Ramos (cell line): ENCODE measurements around the gene TMEM150B.
"Not testable (repeated sequence)": the region's sequence is repeated elsewhere in the genome, so short reads cannot be mapped to it uniquely, and the experiment has no call there.

Experiments used
- in situ Hi-C: fragments of 300-500 bp; cut with MboI; formaldehyde crosslinking; loops from one replicate; pipeline ENCODE4 v1.14.3; 2022; ENCODE audit warnings: low sequenced_read_pairs; ENCODE audit not compliant: unreplicated experiment

Gene TMEM150B

DNA sequence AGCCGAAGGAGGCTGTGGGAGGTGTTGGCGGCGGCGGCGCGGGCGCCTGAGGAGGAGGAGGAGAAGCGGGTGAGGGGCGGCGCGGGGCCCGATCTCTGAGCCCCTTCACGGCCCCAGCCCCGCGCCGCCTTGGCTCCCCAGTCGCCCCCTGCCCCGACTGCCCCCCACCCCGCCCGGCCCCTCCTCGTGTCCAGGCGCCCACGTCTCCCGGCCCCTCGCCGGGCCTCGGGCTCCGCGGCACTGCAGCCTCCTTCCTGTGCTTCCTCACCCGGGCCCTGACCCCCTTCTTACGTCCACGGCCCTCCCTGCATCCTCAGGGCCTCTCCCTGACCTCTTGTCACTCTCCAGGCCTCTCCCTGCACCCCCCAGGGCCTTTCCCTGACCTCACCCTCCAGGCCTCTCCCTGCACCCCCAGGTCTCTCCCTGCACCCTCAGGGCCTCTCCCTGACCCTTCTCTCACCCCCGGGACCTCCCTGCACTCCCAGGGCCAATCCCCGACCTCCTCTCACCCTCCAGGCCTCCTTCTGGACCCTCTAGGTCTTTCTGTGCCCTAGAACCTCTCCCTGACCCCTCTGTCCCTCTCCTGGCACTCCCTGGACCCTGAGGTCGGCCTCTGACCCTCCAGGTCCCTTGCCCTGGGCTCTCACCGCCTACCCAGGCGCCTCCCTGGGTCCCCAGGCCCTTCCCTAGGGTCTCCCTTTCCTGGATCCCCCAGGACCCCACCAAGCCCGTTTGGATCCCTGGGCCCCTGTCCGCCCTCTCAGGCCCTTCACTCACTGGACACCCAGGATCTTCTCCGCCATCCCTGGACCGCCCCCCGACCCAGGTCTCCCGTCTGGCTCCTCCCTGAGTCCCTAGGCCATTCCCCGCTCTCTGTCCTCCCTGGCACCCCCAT, 15.0 kb upstream of the TMEM150B start:
- in situ Hi-C loops, result no loop called here

DNA sequence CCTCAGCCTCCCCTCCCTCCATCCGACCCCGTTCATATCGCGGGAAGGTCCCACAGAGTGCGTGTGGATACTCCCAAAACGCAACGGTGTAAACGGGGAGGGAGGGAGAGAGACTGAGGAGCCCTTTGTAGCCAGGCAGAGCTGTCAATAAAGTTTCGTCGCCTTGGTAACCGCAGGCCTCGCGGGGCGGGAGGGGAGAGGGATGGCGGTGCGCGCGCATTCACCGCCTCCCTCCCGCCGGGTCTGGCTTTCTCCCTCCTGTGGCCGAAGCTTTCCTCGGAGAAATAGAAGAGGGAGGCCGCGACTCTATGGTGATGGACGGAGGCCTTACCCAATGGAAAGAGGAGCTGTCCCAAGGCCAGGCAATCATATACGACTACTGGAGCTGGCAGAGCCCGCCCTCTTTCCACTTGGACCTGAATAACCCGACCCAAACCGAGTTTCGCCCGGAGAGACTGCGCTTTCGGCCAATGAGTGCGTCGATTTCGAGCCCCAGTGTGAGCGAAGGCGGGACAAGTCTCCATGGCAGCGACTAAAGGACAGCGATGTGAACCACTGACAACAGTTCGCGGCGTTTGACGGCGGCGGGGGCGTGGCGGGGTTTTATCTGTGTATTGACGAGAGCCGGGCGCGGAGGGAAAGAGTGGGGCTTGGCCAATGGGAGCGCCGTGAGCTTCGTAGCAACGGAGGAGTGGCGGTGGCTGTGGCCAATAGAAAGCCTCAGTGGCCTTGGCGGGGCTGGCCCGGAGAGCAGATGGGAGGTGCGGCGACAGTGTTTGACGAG, 14.2 kb upstream of the TMEM150B start, which contains the start of gene KMT5C:
TSS of gene KMT5C (plus strand) at position 772 of the 784 bp plus-strand sequence. CDS start 2,061 bp downstream, outside the sequence.
- in situ Hi-C loops, result no loop called here

DNA sequence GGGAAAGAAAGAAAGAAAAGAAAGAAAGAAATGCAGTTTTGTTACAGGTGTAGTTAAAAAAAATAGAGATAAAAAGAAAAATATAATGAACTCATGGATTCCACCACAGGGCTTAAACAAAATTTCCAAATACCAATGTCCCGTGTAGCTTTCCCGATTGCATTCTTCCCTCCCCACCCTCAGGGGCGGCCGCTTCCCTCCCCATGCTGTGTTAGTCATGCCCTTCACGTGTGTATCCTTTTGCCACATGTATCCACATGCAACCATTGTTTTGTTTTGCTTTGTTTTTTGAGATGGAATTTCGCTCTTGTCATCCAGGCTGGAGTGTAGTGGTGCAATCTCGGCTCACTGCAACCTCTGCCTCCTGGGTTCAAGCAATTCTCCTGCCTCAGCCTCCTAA, 11.0 kb upstream of the TMEM150B start:
- in situ Hi-C loops, result no loop called here

DNA sequence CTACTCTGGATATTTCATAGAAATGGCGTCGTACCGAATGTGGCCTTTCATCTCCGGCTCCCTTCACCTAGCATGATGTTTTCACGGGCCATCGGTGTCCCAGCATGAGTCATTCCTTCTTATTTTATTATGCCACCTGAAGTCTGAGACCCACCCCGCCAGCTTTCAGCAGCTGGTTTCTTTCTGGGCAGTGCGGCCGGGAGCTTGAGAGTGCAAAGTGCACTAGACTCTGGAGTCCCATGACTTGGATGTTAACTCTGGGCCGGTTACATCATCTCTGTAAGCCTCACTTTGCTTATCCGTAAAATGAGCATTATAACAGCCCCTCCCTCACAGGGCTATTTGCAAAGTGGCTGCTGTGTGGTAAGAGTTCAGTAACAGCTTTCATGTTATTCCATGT, 8.7 kb upstream of the TMEM150B start:
- in situ Hi-C loops, result no loop called here

DNA sequence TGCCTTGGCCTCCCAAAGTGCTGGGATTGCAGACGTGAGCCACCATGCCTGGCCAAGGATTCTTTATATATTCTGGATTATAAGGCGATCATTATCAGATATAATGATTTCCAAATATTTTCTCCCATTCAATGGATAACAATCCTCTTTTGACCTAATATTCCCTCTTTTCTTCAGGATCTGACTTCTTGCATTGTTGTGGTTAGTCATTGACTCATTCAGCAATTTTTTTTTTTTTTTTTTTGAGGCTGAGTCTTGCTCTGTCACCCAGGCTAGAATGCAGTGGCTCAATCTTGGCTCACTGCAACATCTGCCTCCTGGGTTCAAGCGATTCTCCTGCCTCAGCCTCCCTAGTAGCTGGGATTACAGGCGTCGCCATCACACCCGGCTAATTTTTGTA, 4.7 kb upstream of the TMEM150B start:
- in situ Hi-C loops, result not testable (repeated sequence)

DNA sequence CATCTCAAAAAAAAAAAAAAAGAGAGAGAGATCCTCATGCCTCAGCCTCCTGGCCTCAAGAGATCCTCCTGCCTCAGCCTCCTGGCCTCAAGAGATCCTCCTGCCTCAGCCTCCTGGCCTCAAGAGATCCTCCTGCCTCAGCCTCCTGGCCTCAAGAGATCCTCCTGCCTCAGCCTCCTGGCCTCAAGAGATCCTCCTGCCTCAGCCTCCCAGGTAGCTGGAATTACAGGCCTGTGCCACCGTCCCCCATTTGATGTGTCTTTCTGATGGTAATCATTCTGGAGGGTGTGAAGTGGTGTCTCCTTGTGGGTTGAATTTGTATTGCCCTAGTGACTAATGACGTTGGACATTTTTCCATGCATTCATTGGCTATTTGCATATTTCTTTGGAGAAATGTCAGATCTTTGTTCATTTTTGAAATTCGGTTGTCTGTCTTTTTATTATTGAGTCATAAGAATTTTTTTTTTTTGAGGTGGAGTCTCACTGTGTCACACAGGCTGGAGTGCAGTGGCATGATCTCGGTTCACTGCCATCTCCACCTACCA, 3.7 kb upstream of the TMEM150B start:
- in situ Hi-C loops, result not testable (repeated sequence)

DNA sequence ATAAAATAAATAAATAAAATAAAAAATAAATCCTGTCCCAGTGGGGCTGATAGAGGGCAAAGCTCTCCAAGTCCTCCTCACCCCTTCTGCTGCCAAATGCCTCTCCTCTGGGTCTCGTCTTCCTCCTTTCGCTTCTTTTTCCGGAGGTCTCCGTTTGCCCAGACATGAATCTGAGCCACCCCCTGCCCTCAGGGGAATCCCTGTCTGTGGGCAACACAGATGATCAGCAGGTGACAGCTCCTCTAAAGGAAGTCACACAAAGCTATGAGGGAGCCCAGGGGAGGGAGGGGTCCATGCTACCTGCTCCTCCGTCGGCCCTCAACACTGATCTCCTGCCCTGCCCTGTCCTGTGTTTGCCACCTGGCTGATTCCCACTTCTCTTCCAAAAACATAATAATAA, 479 bp downstream of the TMEM150B start:
- in situ Hi-C loops, result no loop called here

DNA sequence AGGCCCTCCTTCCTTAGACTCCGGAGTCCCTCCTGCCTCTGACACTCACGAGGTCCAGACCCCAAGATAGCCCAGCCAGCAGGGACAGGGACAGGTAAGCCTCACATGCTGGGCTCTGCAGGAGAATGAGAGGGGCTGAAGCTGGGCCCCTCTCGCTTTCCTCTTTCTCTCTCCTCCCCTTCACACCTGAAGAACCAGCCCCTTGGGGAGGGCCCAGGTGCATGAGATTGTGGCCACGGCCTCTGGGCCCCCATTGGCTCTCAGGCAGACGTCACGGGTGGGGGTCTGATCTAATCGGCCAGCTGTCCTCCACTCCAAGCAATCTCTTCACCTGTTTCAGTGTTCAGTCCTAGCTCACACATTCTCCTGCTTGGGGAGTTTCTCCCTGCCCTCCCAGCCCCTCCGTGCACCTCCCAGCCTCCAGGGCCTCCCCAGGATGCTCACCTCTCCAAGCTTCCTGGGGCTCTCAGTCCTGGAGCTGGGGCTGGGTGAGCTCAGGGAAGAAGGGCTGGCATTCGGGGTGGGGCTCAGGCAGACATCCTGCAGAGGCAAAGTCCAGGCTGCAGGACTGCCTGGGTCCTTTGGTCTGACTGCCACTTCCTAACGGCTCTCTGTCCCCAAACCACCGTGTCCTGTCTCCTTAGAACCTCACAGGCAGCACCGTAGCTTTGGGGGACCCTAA, 2.8 kb downstream of the TMEM150B start:
- in situ Hi-C loops, result no loop called here

DNA sequence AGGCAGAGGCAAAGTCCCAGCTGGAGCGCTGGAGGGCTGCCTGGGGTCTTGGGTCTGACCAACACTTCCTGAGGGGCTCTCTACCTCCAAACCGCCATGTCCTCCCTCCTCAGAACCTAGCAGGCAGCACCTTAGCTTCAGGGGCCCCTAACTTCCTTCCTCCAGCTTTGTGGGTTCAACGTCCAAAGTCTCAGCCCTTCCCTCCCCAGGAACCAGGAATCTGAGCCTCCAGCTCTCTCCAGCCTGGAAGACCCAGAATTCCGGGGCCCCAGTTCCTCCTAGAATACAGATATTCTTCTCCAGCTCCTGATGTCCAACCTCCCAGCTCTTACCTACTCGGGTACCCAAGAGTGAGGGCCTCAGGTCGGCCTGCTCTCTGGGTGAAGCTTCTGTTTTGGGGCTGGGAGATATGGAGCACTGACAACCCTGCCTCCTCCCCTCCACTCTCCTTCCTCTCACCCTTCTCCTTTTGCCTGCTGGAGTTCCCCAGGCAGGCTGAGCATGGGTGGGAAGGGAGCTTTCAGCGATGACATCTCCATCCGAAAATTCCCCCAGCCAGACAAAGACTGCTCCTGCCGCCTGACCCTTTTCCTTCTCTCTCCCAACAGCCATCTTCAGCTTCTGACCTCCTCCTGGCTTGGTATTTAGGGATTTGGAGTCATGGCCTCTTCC, 3.5 kb downstream of the TMEM150B start:
- in situ Hi-C loops, result no loop called here

DNA sequence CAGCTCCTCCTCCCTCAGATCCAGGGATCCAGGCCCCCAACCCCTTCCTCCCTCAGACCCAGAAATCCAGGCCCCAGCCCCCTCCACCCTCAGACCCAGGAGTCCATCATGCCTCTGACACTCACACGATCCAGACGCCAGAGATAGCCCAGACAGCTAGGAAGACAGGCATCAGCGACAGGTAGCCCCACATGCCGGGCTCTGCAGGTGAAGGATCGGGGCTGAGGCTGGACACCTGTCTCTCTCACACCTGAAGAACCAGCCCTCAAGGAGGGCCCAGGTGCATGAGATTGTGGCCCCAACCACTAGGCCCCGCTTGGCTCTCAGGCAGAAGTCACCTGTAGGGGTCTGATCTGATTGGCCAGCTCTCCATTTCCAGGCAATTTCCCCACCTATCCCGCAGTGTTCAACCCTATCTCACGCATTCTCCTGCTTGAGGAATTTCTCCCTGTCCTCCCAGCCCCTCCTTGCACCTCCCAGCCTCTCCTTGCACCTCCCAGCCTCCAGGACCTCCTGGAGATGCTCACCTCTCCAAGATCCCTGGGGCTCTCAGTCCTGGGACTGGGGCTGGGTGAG, 4.2 kb downstream of the TMEM150B start:
- in situ Hi-C loops, result no loop called here

DNA sequence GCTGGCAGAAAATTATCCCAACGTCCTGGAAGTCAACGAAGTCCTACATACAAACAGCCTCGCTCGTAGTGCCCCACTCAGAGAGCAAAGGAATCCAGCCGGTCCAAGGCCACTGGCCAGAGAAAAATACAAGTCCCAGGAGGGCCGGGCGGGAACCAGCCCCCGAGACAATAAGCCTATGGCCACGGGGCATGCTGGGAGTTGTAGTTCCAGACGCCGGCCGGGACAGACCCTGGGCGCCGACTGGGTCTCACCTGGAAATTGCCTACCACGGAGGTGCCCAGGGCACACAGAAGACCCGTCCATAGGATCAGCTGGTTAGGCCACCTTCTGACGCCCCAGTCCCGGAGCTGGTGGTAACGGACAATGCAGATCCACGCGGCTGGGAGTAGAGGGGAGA, 5.4 kb downstream of the TMEM150B start:
- in situ Hi-C loops, result no loop called here

DNA sequence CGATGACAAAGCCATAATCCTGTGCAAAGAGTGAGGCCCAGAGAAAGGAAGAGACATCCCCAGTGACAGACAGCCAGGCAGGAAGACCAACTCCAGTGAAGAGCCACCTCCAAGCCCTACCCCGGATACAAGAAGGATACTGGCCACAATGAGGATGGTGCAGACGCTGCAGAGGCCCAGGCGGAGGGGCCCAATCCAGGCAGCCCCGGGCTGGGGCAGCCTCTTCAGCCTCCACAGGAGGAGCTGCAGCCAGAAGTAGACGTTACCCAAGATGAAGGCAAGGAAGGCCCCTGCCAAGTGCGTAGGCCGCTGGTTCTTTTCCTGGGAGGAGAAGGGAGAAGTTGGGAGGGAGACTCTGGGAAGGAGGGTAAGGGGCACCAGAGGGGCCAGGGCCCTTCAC, 8.5 kb downstream of the TMEM150B start:
- in situ Hi-C loops, result no loop called here

DNA sequence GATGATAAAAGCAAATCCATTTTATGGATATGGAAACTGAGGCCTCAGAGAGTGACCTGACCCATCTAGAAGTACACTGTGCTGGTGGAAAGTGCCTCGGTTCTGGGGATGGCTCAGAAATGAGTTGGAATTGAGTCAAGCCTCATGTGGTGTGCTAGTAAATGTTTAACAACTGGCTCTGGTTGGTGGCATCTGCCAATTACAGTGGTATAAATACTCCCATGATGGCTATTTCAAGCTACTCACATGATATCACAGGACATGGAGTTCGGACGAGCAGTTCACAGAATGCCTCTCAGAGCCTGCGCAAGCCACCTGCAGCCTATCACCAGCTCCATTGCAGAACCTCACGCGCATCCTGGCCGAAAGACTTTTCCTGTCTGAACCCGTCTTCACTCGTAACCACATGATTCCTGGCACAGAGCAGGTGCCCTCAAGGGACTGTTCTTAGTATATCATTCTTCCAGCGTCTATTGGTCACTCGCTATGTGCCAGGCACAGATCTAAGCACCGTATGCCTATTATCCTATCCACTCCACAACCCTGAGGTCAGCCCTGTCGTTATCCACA, 9.1 kb downstream of the TMEM150B start:
- in situ Hi-C loops, result no loop called here

DNA sequence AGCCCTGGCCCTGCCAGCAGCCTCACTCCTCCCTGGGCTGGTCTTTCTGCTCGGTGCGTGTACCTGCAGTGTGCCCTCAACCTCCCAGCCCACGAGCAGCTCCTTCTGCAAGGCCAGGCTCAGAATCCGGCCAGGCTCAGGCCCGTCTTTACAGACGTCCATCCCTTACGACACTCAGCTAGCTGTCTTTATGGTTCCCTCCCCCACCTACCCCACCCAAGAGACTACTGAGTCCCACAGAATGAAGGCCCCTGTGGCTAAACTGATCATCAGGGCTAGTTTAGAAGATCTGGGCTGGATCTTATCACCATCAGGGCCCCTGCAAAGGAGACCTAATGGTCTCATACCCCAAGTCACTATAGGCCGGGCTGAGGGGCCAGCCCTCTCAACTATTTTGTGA, 10.7 kb downstream of the TMEM150B start:
- in situ Hi-C loops, result no loop called here

DNA sequence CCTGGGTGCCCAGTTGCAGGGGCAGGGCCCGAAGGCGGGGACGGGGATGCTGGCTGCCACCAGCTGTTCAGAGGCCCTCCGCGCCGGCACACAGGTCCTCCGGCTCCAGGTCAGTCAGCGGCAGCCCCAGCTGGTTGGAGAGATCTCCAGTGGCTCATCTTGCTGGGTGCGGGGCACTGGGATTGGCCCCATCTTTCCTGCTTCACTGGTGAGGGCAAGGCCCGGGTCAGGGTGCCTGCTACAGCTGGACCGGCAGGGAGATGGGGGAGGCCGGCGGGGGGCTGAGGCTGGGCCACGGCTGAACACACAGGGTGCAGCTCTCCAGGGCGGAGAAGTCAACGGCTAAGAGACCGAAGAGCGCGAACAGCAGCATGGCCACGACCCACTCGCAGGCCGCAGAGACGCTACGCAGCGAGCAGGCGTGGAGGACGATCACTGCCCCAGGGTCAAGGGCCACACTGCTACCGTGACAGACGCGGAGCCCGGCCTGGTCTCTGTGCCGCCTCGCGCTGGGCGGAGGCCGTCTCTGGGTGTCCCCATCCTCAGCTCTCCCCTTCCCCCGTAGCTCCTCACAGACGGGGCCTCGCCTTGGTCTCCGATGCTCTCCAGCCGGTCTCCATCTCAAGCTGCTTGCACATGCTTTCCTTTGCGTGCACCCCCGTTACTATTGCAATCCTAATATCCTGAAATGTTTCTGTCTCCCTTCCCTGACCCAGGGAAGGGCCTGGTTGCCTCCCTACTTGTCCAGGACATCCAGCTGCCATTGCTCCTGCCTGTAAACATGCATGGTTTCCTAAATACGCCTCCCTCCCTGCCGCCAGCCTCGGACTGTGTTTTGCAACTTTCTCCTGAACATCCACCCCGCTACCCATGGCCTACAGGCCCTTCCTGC, 12.3 kb downstream of the TMEM150B start:
- in situ Hi-C loops, result no loop called here

DNA sequence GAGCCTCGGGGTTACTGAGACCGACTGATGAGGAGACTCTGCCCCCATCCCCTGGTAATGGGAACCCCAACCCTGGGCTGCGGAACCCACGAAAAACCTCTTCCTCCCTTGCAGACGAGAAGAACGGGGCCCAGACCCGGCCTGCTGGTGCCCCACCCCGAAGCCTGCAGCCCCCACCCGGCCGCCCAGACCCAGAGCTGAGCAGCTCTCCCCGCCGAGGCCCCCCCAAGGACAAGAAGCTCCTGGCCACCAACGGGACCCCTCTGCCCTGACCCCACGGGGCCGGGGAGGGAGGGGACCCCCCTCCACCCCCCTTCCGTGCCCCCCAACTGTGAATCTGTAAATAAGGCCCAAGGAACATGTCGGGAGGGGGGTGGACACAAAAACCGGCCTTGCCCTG, 13.3 kb downstream of the TMEM150B start:
- in situ Hi-C loops, result no loop called here

DNA sequence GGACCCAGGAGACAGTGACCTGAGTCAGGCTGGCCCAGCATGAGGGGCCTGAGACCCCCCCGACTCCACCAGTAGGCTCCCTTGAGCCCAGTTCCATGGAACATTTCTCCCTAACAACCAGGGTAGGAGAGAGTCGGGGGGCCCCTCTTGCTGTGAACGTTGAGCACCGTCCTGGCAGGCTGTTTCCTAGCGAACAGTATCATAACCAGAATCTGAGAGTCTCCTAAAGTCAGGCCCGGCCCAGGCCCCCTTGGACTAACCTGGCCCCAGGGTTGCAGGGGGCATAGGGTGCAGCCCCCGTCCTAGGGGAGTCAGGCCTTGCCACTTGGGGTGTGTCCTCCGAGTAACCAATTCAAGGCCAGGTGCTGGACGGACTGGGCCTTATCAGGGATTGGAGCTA, 13.7 kb downstream of the TMEM150B start:
- in situ Hi-C loops, result no loop called here

DNA sequence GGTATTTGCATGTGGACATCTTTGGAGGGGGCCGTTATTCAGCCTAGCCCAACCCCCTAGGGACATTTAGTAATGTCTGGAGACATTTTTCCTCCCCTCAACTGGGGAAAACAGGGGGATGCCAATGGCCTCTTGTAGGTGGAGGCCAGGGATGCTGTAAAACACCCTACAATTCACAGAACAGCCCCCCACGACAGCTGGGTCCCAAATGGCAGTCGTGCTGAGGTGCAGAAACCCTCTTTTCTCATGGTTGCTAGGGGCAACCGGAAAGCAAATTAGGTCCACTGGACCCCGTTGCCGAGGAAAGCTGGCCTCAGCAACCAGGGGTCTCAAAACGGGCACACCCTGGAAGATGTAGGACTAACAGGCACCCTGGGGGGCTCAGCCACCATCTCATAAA, 14.6 kb downstream of the TMEM150B start:
- in situ Hi-C loops, result no loop called here
